K562 (cell line): ENCODE data around the gene TACSTD2.

Experiments used
- CBFB ChIP-seq: sonication (generic); formaldehyde crosslinking; IDR thresholded peaks from 2 replicates; pipeline ENCODE4 v1.4.0; 2020; ENCODE audit warnings: mild to moderate bottlenecking, missing genetic modification reagents
- CTCF ChIP-seq, 3 experiments: IDR thresholded peaks in 2 of 3; conservative IDR thresholded peaks in 1 of 3; 2 replicates each; pipeline ENCODE4 v1.5.1; 2011 to 2012; ENCODE audit warnings: low read length in 3 of 3, mild to moderate bottlenecking in 3 of 3, control low read depth in 2 of 3, improper control_type of control experiment in 1 of 3, inconsistent platforms in 1 of 3, low read depth in 1 of 3, mixed read lengths in 1 of 3, moderate library complexity in 1 of 3; ENCODE audit not compliant: insufficient read depth in 2 of 3
- CUX1 ChIP-seq: fragments of 200-800 bp; sonication (Bioruptor generic); IDR thresholded peaks from 2 replicates; pipeline ENCODE4 v1.6.1; 2016; ENCODE audit warnings: missing genetic modification characterization, missing compliant biosample characterization
- DNMT1 ChIP-seq: fragments of 450-650 bp; IDR thresholded peaks from 2 replicates; pipeline ENCODE4 v1.6.1; 2016; ENCODE audit warnings: antibody characterized with exemption, mild to moderate bottlenecking
- FOXK1 ChIP-seq: sonication (generic); formaldehyde crosslinking; IDR thresholded peaks from 2 replicates; pipeline ENCODE4 v1.8.0; 2022; ENCODE audit warnings: missing genetic modification reagents, mild to moderate bottlenecking, borderline replicate concordance
- FOXP4 ChIP-seq: sonication (generic); formaldehyde crosslinking; IDR thresholded peaks from 2 replicates; pipeline ENCODE4 v1.8.0; 2022; ENCODE audit warnings: mild to moderate bottlenecking, missing genetic modification reagents, borderline replicate concordance
- NFIC ChIP-seq: fragments of 450-650 bp; IDR thresholded peaks from 2 replicates; pipeline ENCODE4 v1.6.1; 2017; ENCODE audit warnings: mild to moderate bottlenecking, inconsistent platforms
- POLR2A ChIP-seq: fragments of 450-650 bp; conservative IDR thresholded peaks from 2 replicates; pipeline ENCODE4 v1.6.1; 2016
- RBM17 ChIP-seq: fragments of 200-400 bp; formaldehyde crosslinking; IDR thresholded peaks from 2 replicates; pipeline ENCODE4 v1.6.1; 2017; ENCODE audit warnings: low read depth, mild to moderate bottlenecking, low read length, borderline replicate concordance
- RBM39 ChIP-seq: fragments of 200-400 bp; formaldehyde crosslinking; optimal IDR thresholded peaks from 2 replicates; pipeline ENCODE3; 2018; ENCODE audit warnings: low read depth, low read length
- SP1 ChIP-seq: sonication (generic); formaldehyde crosslinking; IDR thresholded peaks from 2 replicates; pipeline ENCODE4 v1.8.1; 2022; ENCODE audit warnings: mild to moderate bottlenecking, missing genetic modification reagents
- TEAD4 ChIP-seq, 2 experiments: sonication (generic) in 1 of 2; formaldehyde crosslinking in 1 of 2; IDR thresholded peaks; 2 replicates each; pipeline versions ENCODE4 v1.6.1 to v1.8.0; 2012 to 2022; ENCODE audit warnings: borderline replicate concordance in 1 of 2, inconsistent platforms in 1 of 2, low read length in 1 of 2, mild to moderate bottlenecking in 1 of 2, missing genetic modification reagents in 1 of 2
- ZMIZ1 ChIP-seq, 2 experiments: fragments of 150-350 bp in 1 of 2; IDR thresholded peaks; 2 replicates each; pipeline ENCODE4 v1.6.1; 2012 to 2016; ENCODE audit warnings: low read depth in 2 of 2, low read length in 2 of 2, mild to moderate bottlenecking in 1 of 2, moderate library complexity in 1 of 2

- TF ChIP-seq CTCF (IDR thresholded peaks at IDR 0.05 in 2 of 3, conservative IDR thresholded peaks at IDR 0.05 in 1 of 3; ENCODE audit: insufficient read depth in 2 of 3, low read depth in 1 of 3, low read length in 3 of 3), result no peak
- no peak for TF ChIP-seq RBM17
- no peak for TF ChIP-seq ZMIZ1 (IDR thresholded peaks at IDR 0.05; ENCODE audit: low read depth in 2 of 2, low read length in 2 of 2)
- no peak for TF ChIP-seq DNMT1
- TF ChIP-seq POLR2A, result no peak
- TF ChIP-seq TEAD4 (IDR thresholded peaks at IDR 0.05; ENCODE audit: low read length), result no peak
- no peak for TF ChIP-seq TEAD4 (CRISPR knock-in tag; IDR thresholded peaks at IDR 0.05; ENCODE audit: borderline replicate concordance)
- TF ChIP-seq NFIC, result no peak
- no peak for TF ChIP-seq FOXP4 (CRISPR knock-in tag)
- no peak for TF ChIP-seq CUX1 (CRISPR knock-in tag)
- TF ChIP-seq CBFB, result no peak
- TF ChIP-seq FOXK1 (CRISPR knock-in tag), result no peak
- TF ChIP-seq SP1 (CRISPR knock-in tag), result no peak
- no peak for TF ChIP-seq RBM39
Measured at GRCh38 chr1:58555393-58555792, 21.7 kb downstream of the TACSTD2 start.
